Stimulated activated CD4-positive, alpha-beta T cell treated with anti-CD3 and anti-CD28 coated beads, Interleukin-15, amount 100 ng/mL, for 48 hours (primary cell): Measurements from ENCODE around the gene VAV1.
"Not testable (repeated sequence)": the region's sequence is repeated elsewhere in the genome, so short reads cannot be mapped to it uniquely, and the experiment has no call there.

Source experiments
- DNase-seq, 2 donors: peaks; one replicate each; pipeline ENCODE4 v3.0.0-alpha.2; 2020; ENCODE audit warnings: low read depth in 2 of 2

Gene VAV1

GRCh38 chr19:6851359-6851758 lies 78.9 kb downstream of the VAV1 start:
- no peak for DNase-seq

DNA sequence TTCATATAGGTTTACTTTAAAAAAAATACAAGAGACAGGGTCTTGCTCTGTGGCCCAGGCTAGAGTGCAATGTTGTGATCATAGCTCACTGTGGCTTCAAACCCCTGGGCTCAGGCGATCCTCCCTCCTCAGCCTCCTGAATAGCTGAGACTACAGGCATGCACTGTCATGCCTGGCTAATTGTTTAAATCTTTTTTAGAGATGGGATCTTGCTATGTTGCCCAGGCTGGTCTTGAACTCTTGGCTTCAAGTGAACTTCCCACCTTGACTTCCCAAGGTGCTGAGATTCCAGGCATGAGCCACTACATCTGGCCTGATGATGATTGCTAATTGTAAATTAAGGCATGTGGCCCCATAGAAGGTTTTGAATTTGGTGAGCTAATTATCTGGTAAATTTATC lies 79.5 kb downstream of the VAV1 start:
- DNase-seq, result no peak

DNA sequence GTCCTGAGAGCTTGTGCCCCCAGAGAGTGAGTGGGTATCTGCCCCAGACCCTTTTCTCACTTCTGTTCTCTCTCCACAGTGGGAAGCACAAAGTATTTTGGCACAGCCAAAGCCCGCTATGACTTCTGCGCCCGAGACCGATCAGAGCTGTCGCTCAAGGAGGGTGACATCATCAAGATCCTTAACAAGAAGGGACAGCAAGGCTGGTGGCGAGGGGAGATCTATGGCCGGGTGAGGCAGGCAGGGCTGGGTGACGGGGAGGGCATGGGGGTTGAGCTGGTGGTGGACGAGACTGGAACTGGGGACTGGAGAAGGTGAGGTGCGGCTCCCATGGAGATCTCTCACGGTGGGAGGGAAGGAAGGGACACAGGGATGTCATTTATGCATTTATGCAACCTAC lies 81.4 kb downstream of the VAV1 start:
- no peak for DNase-seq

DNA sequence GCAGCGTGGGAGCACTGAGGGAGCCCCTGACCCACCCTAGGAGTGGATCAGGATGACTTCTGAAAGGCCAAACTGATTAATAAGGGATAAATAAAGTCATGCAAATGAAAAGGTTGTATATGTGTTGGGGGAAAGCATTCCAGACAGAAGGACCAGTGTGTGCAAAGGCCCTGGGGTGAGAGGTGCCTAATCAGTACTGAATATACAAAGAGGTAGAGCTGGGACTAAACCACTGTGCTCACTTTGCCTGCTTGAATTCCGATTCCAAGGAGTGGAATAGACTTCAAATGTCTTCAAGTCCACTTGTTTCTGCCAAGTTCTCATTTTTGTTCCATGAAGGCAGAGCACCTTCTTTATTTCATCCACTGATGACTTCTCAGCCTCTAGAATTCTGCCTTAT lies 82.2 kb downstream of the VAV1 start:
- no peak for DNase-seq

- no peak for DNase-seq
These were observed 84.4 kb downstream of the VAV1 start for GRCh38 chr19:6856749-6857372.

- DNase-seq, result no peak
These were observed 89.3 kb downstream of the VAV1 start for GRCh38 chr19:6861683-6862286.

DNA sequence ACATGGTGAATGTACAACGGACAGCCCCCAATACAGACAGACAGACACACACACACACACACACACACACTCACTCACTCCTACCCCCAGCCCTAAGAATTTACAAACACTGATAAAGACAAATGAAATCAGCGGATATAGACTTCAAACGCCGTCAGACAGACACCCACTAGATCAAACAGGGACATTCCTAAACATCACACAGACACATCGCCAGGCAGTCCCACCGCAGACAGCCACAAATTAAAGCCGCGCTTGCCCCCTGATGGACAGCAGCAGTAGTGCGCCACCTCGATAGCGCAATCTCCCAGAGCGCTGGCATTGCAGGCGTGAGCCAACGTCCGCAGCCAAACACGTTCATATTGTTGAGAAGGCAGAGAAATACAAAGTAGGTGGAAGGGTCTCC lies 90.2 kb downstream of the VAV1 start:
- DNase-seq, result peak; percentile 85 to 86

GRCh38 chr19:6864325-6864940 lies 91.9 kb downstream of the VAV1 start:
- DNase-seq, result no peak

GRCh38 chr19:6865849-6866248 lies 93.3 kb downstream of the VAV1 start:
- DNase-seq, result no peak

- DNase-seq, result no peak
These were observed 94.2 kb downstream of the VAV1 start for GRCh38 chr19:6866741-6867151.

DNA sequence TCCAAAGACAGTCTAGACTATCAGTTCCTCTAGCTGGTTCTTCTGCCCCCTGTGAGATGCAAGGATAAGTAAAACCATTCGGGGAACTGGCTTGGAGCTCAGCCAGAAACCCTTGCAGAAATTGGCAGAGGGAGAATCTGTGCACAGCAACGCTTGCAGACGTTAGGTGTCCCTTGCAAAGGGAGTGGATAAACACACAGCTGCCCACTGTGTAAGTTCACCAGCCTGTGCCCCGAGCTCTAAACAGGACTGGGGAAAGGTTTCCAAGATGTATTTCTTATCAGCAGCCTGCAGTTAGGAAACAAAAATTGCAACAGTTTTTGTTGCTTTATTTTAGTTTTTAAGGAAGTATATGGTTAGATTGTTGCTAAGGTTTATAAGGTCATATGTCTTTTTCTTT lies 95.8 kb downstream of the VAV1 start:
- DNase-seq, result no peak

- not testable (repeated sequence) for DNase-seq
These were observed 96.8 kb downstream of the VAV1 start for GRCh38 chr19:6869151-6869882.

DNA sequence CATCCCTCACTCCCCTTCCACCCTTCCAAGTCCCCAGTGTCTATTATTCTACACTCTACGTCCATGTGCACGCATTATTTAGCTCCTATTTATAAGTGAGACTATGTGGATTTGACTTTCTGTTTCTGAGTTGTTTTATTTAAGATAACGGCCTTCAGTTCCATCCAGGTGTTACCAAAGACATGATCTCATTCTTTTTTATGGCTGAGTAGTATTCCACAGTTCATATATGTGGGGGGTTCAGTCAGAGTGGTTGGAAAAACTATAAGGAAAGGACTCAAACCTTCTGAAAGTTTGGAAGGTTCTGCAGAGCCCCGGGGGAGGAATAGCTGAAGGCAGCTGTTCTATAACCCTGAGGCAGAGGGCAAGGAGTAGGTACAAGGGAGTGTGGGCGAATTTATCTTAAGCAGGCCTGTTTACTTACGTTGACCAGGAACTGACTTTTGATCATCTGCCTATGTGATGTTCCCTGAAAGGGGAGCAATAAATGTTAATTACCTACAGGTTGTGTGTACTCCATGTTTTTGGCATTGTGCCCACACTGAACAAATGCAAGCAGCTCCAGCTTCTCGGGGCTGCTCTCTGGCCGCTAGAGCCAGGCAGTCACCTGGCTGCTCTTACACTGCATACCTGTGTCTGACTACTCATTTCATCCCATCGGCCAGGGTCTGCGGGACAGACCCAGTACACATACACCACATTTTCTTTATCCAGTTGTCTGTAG lies 101.4 kb downstream of the VAV1 start:
- no peak for DNase-seq

DNA sequence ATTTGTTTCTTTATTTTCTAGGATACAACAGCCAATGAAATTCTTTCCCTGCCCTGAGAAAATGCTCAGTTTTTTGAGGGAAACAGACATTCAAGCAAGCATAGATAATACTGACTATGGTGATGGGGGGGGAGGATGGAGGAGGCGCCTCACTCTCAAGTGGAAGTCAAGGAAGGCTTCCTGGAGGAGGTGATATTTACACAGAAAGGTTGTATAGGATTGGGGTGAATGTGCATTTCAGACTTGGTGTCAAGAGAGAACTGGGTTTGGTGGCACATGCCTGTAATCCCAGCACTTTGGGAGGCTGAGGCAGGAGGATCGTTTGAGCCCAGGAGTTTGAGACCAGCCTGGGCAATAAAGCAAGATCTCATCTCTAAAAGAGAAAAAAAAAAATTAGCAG lies 102.7 kb downstream of the VAV1 start:
- DNase-seq, result no peak

DNA sequence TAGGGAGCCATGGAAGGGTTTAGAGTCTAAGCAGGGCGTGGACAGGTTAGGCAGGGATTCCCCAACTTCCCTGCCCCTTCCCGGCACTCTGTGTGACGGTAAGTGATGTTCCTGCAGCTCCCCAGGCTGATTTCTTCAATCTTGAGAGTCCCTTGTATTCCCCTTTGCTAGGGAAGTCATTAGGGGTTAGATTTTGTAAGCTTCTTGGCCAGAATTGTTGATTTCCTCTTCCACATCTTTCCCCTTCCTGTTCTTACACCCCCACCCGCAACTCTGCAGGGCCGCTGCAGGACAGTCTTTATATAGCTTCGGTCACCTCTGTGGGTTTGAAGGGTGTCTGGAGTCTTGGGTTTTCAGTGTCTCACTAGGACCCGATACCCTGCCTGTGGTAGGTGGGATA lies 104.2 kb downstream of the VAV1 start:
- DNase-seq, result no peak

DNA sequence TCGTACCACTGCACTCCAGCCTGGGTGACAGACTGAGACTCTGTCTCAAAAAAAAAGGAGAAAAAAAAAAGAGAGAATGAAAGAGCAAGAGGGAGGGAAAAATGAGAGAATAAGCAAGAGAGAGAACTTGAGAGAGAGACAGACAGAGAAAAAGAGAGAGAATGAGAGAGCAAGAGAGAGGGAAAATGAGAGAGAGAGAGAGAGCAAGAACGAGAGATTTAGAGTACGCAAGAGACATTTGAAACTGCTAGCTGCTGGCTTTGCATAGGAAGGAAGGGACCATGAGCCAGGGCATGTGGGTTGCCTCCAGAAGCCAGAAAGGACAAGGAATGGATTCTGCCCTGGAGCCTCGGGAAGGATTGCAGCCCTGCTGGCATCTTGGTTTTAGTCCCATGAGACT lies 105.3 kb downstream of the VAV1 start:
- no peak for DNase-seq

DNA sequence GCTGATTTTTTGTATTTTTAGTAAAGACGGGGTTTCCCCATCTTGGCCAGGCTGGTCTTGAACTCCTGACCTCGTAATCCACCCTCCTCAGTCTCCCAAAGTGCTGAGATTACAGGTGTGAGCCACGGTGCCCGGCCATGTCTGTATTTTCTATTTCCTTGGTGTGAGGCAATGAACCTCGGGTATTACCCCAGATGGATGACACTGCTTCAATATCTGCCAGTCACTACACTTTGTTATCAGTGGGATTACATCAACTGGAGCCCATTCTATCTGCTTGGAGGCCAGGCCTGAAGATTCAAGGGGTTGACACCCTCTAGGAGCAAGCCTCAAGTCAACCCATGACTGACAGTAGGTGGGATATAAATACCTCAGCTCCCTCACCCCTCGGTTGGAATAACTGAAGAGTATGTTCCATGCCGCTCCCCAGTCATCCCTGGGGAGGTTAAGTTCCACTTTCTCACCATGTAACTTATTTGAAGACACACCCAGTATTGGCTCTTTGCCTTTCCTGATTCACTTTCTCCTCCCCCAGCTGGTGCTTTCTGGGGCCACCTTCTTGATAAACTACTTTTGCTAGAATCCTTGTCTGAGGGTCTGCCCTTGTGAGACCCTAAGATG lies 113.9 kb downstream of the VAV1 start:
- no peak for DNase-seq

- DNase-seq, result peak in 1 of 2 donors; percentile 30
These were observed 114.8 kb downstream of the VAV1 start, which contains the start of gene ADGRE1 for GRCh38 chr19:6887316-6887715. Gene ADGRE1 (plus strand): TSS chr19:6887579. CDS start chr19:6887609, 30 bp downstream.

DNA sequence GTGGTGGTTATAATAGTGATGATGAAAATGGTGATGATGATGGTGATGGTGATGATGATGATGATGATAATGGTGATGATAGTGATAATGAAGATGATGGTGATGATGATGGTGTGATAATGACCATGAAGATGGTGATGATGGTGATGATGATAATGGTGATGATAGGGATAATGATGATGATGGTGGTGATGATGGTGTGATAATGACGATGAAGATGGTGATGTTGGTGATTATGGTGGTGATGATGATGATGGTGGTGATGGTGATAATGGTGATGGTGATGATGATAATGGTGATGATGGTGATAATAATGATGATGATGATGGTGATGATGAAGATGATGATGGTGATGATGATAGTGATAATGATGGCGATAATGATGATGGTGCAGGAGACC lies 116.5 kb downstream of the VAV1 start:
- no peak for DNase-seq

GRCh38 chr19:6890401-6890913 lies 117.9 kb downstream of the VAV1 start:
- DNase-seq, result no peak

DNA sequence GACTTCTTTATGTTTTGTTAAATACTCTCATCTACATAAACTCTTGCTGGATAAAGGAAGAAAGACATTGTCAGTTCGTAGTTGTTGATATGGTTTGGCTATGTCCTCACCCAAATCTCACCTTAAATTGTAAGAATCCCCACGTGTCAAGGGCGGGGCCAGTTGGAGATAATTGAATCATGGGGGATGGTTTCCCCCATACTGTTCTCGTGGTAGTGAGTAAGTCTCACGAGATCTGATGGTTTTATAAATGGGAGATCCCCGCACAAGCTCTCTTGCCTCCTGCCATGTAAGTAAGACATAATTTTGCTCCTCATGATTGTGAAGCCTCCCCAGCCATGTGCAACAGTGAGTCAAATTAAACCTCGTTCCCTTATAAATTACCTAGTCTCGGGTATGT lies 118.4 kb downstream of the VAV1 start:
- DNase-seq, result peak; percentile 28 to 33
